Smooth muscle cell (in vitro differentiated cells): ENCODE results near the gene EGR2. TPM values are rescaled to one million over a fixed set of nuclear protein-coding genes. Genes with fewer than 3 reads are reported as not detected.

ENCODE experiments used
- DNase-seq: peaks from one replicate; lab custom pipeline; 2025; ENCODE audit not compliant: unreplicated experiment; lab: John Stamatoyannopoulos, UW
- H2AFZ ChIP-seq: fragments of 200-600 bp; sonication (generic); 2 replicates; pipeline ENCODE4 v1.6.0; 2016; ENCODE audit warnings: antibody characterized with exemption, low read depth, mild to moderate bottlenecking
- H3F3A ChIP-seq: fragments of 200-600 bp; sonication (generic); 2 replicates; pipeline ENCODE4 v1.6.0; 2017; ENCODE audit warnings: antibody characterized with exemption, low read depth
- H3K27ac ChIP-seq: fragments of 200-600 bp; sonication (generic); 2 replicates; pipeline ENCODE4 v1.5.1; 2016; ENCODE audit warnings: low read depth, mild to moderate bottlenecking
- H3K27me3 ChIP-seq: fragments of 200-600 bp; sonication (generic); 2 replicates; pipeline ENCODE4 v1.6.1; 2016; ENCODE audit warnings: low read depth, mild to moderate bottlenecking
- H3K36me3 ChIP-seq: fragments of 200-600 bp; sonication (generic); 2 replicates; pipeline ENCODE4 v1.5.1; 2016; ENCODE audit warnings: low read depth
- H3K4me1 ChIP-seq: fragments of 200-600 bp; sonication (generic); 2 replicates; pipeline ENCODE4 v1.5.1; 2016; ENCODE audit warnings: low read depth
- H3K4me2 ChIP-seq: fragments of 200-600 bp; sonication (generic); 2 replicates; pipeline ENCODE4 v1.6.0; 2016; ENCODE audit warnings: mild to moderate bottlenecking
- H3K4me3 ChIP-seq: fragments of 200-600 bp; sonication (generic); 2 replicates; pipeline ENCODE4 v1.5.1; 2016; ENCODE audit warnings: mild to moderate bottlenecking
- H3K79me2 ChIP-seq: fragments of 200-600 bp; sonication (generic); 2 replicates; pipeline ENCODE4 v1.6.0; 2016; ENCODE audit warnings: low read depth, mild to moderate bottlenecking
- H3K9ac ChIP-seq: fragments of 200-600 bp; sonication (generic); 2 replicates; pipeline ENCODE4 v1.6.0; 2016; ENCODE audit warnings: low read depth
- H3K9me3 ChIP-seq: fragments of 200-600 bp; sonication (generic); replicated peaks from 2 replicates; pipeline ENCODE4 v1.5.1; 2016; ENCODE audit warnings: low read depth
- H4K20me1 ChIP-seq: fragments of 200-600 bp; sonication (generic); 2 replicates; pipeline ENCODE4 v1.6.0; 2016; ENCODE audit warnings: low read depth
- CTCF ChIP-seq: fragments of 200-600 bp; sonication (generic); IDR thresholded peaks from 2 replicates; pipeline ENCODE4 v1.5.1; 2017; ENCODE audit warnings: borderline replicate concordance, mild to moderate bottlenecking, antibody characterized with exemption; ENCODE audit not compliant: insufficient read depth, poor library complexity, severe bottlenecking
- WGBS: methylation state at CpG from one replicate; pipeline ENCODE4 v1.1.7; 2016; ENCODE audit warnings: low lambda C conversion rate; 5-methylcytosine and 5-hydroxymethylcytosine counted together
- polyA plus RNA-seq: library from polyadenylated mRNA; unstranded; fragments of >200 nt; fragmentation: Nextera tagmentation; extraction: Ambion mirVana; gene quantifications from 2 replicates; pipeline ENCODE4 v1.2.1, GENCODE V29; 2016
- total RNA-seq: library from RNA; depleted of rRNA; stranded (reverse); fragments of >200 nt; gene quantifications from 2 replicates; pipeline ENCODE4 v1.2.3, GENCODE V29; 2014

Gene EGR2
- total and polyA plus RNA-seq, 2 experiments from 2014 or later: 209 to 433 TPM

- Histone ChIP-seq H4K20me1 (peaks cover 56% of the 10 kb centered on the region), H3F3A (peaks cover 19% of the 10 kb centered on the region), H3K27ac (peak overlapping the region; percentile 79), H3K36me3 (no peaks in the 10 kb centered on the region), H3K27me3 (no peaks in the 10 kb centered on the region), H3K79me2 (peaks cover 35% of the 10 kb centered on the region), H2AFZ (no peak overlapping the region), H3K9me3 (no peaks in the 10 kb centered on the region), H3K9ac (peak overlapping the region; percentile 76), H3K4me2 (peak overlapping the region; percentile 87), H3K4me1 (peaks cover 6% of the 10 kb centered on the region), H3K4me3 (peak overlapping the region; percentile 68)
- WGBS: 2% methylated on average over 59 of the region's 60 CpGs
- no peak for TF ChIP-seq CTCF
- no peak for DNase-seq
Measured at GRCh38 chr10:62815381-62816075, 638 bp downstream of the EGR2 start.

GRCh38 chr10:62814756-62815380 is 1.3 kb downstream of the EGR2 start:
- WGBS: 4% methylated on average over 50 of the region's 54 CpGs
- no peaks in the 10 kb centered on the region for H3K27me3 ChIP-seq
- H3K79me2 ChIP-seq: peaks cover 35% of the 10 kb centered on the region
- no peak overlapping the region for H2AFZ ChIP-seq
- H3K36me3 ChIP-seq: no peaks in the 10 kb centered on the region
- TF ChIP-seq CTCF: no peak
- peaks cover 63% of the 10 kb centered on the region for H4K20me1 ChIP-seq
- H3K27ac ChIP-seq: peak overlapping the region; percentile 79
- H3K4me3 ChIP-seq: peak overlapping the region; percentile 68
- H3F3A ChIP-seq: peaks cover 19% of the 10 kb centered on the region
- H3K4me2 ChIP-seq: peak overlapping the region; percentile 87
- H3K4me1 ChIP-seq: peaks cover 6% of the 10 kb centered on the region
- no peaks in the 10 kb centered on the region for H3K9me3 ChIP-seq
- no peak for DNase-seq
- H3K9ac ChIP-seq: peak overlapping the region; percentile 76

GRCh38 chr10:62813981-62814380 is 2.2 kb downstream of the EGR2 start:
- Histone ChIP-seq H3K4me3 (peak overlapping the region; percentile 68), H4K20me1 (peaks cover 72% of the 10 kb centered on the region)
- no peak for TF ChIP-seq CTCF

More at GRCh38 chr10:62813981-62814380, 2.2 kb downstream of the EGR2 start:
- 88% methylated on average over 5 of the region's 5 CpGs for WGBS
- H3K27ac ChIP-seq: peak overlapping the region; percentile 79
- no peak for DNase-seq
- peaks cover 19% of the 10 kb centered on the region for H3F3A ChIP-seq
- no peaks in the 10 kb centered on the region for H3K36me3 ChIP-seq
- no peaks in the 10 kb centered on the region for H3K9me3 ChIP-seq
- no peaks in the 10 kb centered on the region for H3K27me3 ChIP-seq
- H3K9ac ChIP-seq: peak overlapping the region; percentile 76
- H3K4me2 ChIP-seq: peak overlapping the region; percentile 87
- peaks cover 2% of the 10 kb centered on the region for H3K4me1 ChIP-seq
- H3K79me2 ChIP-seq: peaks cover 44% of the 10 kb centered on the region
- H2AFZ ChIP-seq: no peak overlapping the region
